GM12878 (cell line): Measurements from ENCODE around the gene C5orf15. TPM values are rescaled to one million over a fixed set of nuclear protein-coding genes. Genes with fewer than 3 reads are reported as not detected.

Experiments used
- ATAC-seq: fragments of 200-7000 bp; cut with Tn5 transposase; 3 replicates; pipeline ENCODE4 v1.9.1; 2020; ENCODE audit warnings: mild to moderate bottlenecking, moderate library complexity
- BruUV-seq: library from RNA; stranded (reverse); fragments of 400-500 nt; replicated peaks from 2 replicates; lab custom pipeline; 2021; lab: Mats Ljungman, UMichigan
- CTCF ChIA-PET: fragments of 300-600 bp; sonication (Branson Sonifier 250); formaldehyde crosslinking; extraction: SDS; loops from one replicate; lab custom pipeline; 2021; ENCODE audit warnings: inconsistent platforms; lab: Yijun Ruan, JAX
- POLR2A ChIA-PET: fragments of 350-600 bp; formaldehyde crosslinking; extraction: SDS; loops from one replicate; lab custom pipeline; 2021; ENCODE audit warnings: inconsistent platforms; lab: Charles Lee
- RAD21 ChIA-PET: fragments of 300-600 bp; sonication (Branson Sonifier 250); formaldehyde crosslinking; loops from one replicate; lab custom pipeline; 2023; ENCODE audit warnings: antibody characterized with exemption; ENCODE audit not compliant: unreplicated experiment; lab: Charles Lee
- SMC1A ChIA-PET: fragments of 300-600 bp; sonication (Branson Sonifier 250); formaldehyde crosslinking; loops from one replicate; lab custom pipeline; 2023; ENCODE audit not compliant: unreplicated experiment, uncharacterized antibody; lab: Charles Lee
- DNase-seq: peaks from one replicate; pipeline ENCODE4 v3.0.0-alpha.2; 2011; ENCODE audit warnings: low read depth, low spot score
- FAIRE-seq: peaks from 3 replicates; lab custom pipeline; 2011; peaks lifted over from hg19 to GRCh38; lab: Jason Lieb, UNC
- H2AFZ ChIP-seq: 2 replicates; pipeline ENCODE4 v1.6.0; 2011; ENCODE audit warnings: low read depth, low read length, control low read depth; ENCODE audit not compliant: control insufficient read depth
- H3K27ac ChIP-seq: 2 replicates; pipeline ENCODE4 v1.5.1; 2011; ENCODE audit warnings: control low read depth; ENCODE audit not compliant: control insufficient read depth, insufficient read depth
- H3K27me3 ChIP-seq, 2 experiments: replicated peaks in 1 of 2; 2 replicates each; pipeline versions ENCODE4 v1.6.0 to v1.6.1; 2011; ENCODE audit warnings: low read length in 1 of 2; ENCODE audit not compliant: control insufficient read depth in 2 of 2, insufficient read depth in 2 of 2
- H3K36me3 ChIP-seq, 2 experiments: 2 replicates each; pipeline ENCODE4 v1.5.1; 2011; ENCODE audit warnings: low read length in 1 of 2; ENCODE audit not compliant: control insufficient read depth in 2 of 2, insufficient read depth in 2 of 2
- H3K4me1 ChIP-seq: 2 replicates; pipeline ENCODE4 v1.6.1; 2011; ENCODE audit warnings: mild to moderate bottlenecking, low read length, moderate library complexity, mixed read lengths; ENCODE audit not compliant: control insufficient read depth, insufficient read depth
- H3K4me2 ChIP-seq: 2 replicates; pipeline ENCODE4 v1.6.0; 2011; ENCODE audit warnings: control low read depth; ENCODE audit not compliant: control insufficient read depth, insufficient read depth
- H3K4me3 ChIP-seq: fragments of 200-600 bp; sonication (generic); 2 replicates; pipeline ENCODE4 v1.5.1; 2016
- H3K79me2 ChIP-seq: 2 replicates; pipeline ENCODE4 v1.6.0; 2011; ENCODE audit warnings: low read length; ENCODE audit not compliant: control insufficient read depth, insufficient read depth
- H3K9ac ChIP-seq: 2 replicates; pipeline ENCODE4 v1.8.0; 2011; ENCODE audit warnings: low read length, control low read depth, mixed read lengths; ENCODE audit not compliant: control insufficient read depth, insufficient read depth
- H3K9me3 ChIP-seq: replicated peaks from 3 replicates; pipeline ENCODE4 v1.5.1; 2011; ENCODE audit warnings: mild to moderate bottlenecking, low read length; ENCODE audit not compliant: control insufficient read depth, insufficient read depth
- H4K20me1 ChIP-seq: 2 replicates; pipeline ENCODE4 v1.6.0; 2011; ENCODE audit not compliant: control insufficient read depth, insufficient read depth
- ATF7 ChIP-seq: fragments of 450-650 bp; IDR thresholded peaks from 2 replicates; pipeline ENCODE4 v1.6.1; 2016; ENCODE audit warnings: low read depth, mild to moderate bottlenecking
- CREB1 ChIP-seq: IDR thresholded peaks from 2 replicates; pipeline ENCODE4 v1.6.1; 2012; ENCODE audit warnings: low read depth, mild to moderate bottlenecking, inconsistent platforms
- HCFC1 ChIP-seq: fragments of 150-350 bp; IDR thresholded peaks from 2 replicates; pipeline ENCODE4 v1.6.1; 2014; ENCODE audit warnings: low read length
- RB1 ChIP-seq: fragments of 450-650 bp; formaldehyde crosslinking; IDR thresholded peaks from 2 replicates; pipeline ENCODE4 v1.6.1; 2017; ENCODE audit warnings: mild to moderate bottlenecking, borderline replicate concordance
- ZNF274 ChIP-seq: IDR thresholded peaks from one replicate; pipeline ENCODE4 v1.8.0; 2011; ENCODE audit not compliant: insufficient read length, insufficient read depth
- WGBS: methylation state at CpG from one replicate; pipeline ENCODE4 v1.1.6; 2016; ENCODE audit warnings: low lambda C conversion rate; ENCODE audit not compliant: insufficient replicate concordance, insufficient coverage; ENCODE audit errors: missing lambda C conversion rate; 5-methylcytosine and 5-hydroxymethylcytosine counted together
- in situ Hi-C: fragments of 300-500 bp; cut with MboI; formaldehyde crosslinking; loops from 9 replicates; pipeline ENCODE4 v1.14.3; 2018; ENCODE audit warnings: mixed read lengths
- intact Hi-C: fragments of 100-400 bp; cut with micrococcal nuclease; formaldehyde crosslinking; loops from one replicate; pipeline ENCODE4 v1.14.2; 2022; ENCODE audit not compliant: unreplicated experiment
- polyA plus RNA-seq, 11 experiments: library from polyadenylated mRNA; depleted of rRNA in 4 of 11; unstranded in 6 of 11; stranded (reverse) in 5 of 11; fragments of >200 nt; fragmentation: Nextera tagmentation in 4 of 11; fragmentation: Illumina TruSeq in 1 of 11; extraction: Ambion mirVana in 4 of 11; extraction: Trizol in 1 of 11; gene quantifications; 1 replicate in 1 of 11; 2 replicates in 10 of 11; pipeline versions ENCODE4 v1.2.1 to v1.2.3, GENCODE V29; 2011 to 2016; ENCODE audit warnings: inconsistent platforms in 2 of 11, missing spikeins in 2 of 11, low read depth in 1 of 11
- total RNA-seq, 4 experiments: library from RNA; depleted of rRNA in 3 of 4; stranded (reverse); fragments of >200 nt in 3 of 4; fragmentation: Illumina TruSeq in 1 of 4; extraction: Trizol in 1 of 4; gene quantifications; 2 replicates each; pipeline versions ENCODE4 v1.2.1 to v1.2.3, GENCODE V29; 2013 to 2021
- TF ChIP-seq, protein P1 (sequence below): IDR thresholded peaks from 2 replicates; pipeline ENCODE4 v1.6.1; 2012; ENCODE audit warnings: mild to moderate bottlenecking, low read depth, low read length
- TF ChIP-seq, protein P2 (sequence below): fragments of 450-650 bp; IDR thresholded peaks from 2 replicates; pipeline ENCODE4 v1.6.1; 2017; ENCODE audit warnings: borderline replicate concordance
- TF ChIP-seq, protein P3 (sequence below): IDR thresholded peaks from 2 replicates; pipeline ENCODE4 v1.6.1; 2012; ENCODE audit warnings: low read depth, low read length, improper control_type of control experiment
- TF ChIP-seq, protein P4 (sequence below): IDR thresholded peaks from 2 replicates; pipeline ENCODE4 v1.6.1; 2011; ENCODE audit warnings: low read depth, mild to moderate bottlenecking, low read length, moderate library complexity, borderline replicate concordance; ENCODE audit errors: extremely low read depth
- TF ChIP-seq, protein P5 (sequence below): IDR thresholded peaks from 2 replicates; pipeline ENCODE4 v1.6.1; 2011; ENCODE audit warnings: low read depth, low read length, improper control_type of control experiment, borderline replicate concordance
- TF ChIP-seq, protein P6 (sequence below): fragments of 450-650 bp; IDR thresholded peaks from 2 replicates; pipeline ENCODE4 v1.6.1; 2017; ENCODE audit warnings: antibody characterized with exemption, mild to moderate bottlenecking, moderate library complexity

C5orf15 gene
- total and polyA plus RNA-seq, 10 of the 15 experiments (the other 5 are each of a cell fraction or from before 2014, with no cell fraction given): 21.7 to 69.6 (median 46.0) TPM

DNA sequence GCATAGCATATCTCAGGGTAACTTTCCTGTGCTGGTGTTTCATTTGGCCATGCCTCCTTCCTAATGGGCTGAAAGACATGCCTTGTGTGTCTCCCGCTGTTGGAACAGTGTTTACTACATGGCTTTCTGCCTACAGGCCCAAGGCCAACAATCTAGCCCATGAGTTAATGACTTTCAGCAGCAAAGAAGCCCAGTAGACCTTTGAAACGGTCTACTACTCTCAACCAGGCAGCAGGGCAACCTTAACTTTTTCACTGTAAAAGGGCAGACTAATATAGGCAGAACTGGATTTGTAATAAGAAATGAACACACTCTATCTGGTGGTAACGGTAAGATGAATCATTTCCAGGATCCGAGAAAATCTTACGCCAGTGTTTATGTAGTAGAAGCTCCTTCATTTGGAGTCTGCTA, 21.0 kb downstream of the C5orf15 start (continued):
- TF ChIP-seq, protein P1, sequence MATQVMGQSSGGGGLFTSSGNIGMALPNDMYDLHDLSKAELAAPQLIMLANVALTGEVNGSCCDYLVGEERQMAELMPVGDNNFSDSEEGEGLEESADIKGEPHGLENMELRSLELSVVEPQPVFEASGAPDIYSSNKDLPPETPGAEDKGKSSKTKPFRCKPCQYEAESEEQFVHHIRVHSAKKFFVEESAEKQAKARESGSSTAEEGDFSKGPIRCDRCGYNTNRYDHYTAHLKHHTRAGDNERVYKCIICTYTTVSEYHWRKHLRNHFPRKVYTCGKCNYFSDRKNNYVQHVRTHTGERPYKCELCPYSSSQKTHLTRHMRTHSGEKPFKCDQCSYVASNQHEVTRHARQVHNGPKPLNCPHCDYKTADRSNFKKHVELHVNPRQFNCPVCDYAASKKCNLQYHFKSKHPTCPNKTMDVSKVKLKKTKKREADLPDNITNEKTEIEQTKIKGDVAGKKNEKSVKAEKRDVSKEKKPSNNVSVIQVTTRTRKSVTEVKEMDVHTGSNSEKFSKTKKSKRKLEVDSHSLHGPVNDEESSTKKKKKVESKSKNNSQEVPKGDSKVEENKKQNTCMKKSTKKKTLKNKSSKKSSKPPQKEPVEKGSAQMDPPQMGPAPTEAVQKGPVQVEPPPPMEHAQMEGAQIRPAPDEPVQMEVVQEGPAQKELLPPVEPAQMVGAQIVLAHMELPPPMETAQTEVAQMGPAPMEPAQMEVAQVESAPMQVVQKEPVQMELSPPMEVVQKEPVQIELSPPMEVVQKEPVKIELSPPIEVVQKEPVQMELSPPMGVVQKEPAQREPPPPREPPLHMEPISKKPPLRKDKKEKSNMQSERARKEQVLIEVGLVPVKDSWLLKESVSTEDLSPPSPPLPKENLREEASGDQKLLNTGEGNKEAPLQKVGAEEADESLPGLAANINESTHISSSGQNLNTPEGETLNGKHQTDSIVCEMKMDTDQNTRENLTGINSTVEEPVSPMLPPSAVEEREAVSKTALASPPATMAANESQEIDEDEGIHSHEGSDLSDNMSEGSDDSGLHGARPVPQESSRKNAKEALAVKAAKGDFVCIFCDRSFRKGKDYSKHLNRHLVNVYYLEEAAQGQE: no peak
- TF ChIP-seq, protein P2, sequence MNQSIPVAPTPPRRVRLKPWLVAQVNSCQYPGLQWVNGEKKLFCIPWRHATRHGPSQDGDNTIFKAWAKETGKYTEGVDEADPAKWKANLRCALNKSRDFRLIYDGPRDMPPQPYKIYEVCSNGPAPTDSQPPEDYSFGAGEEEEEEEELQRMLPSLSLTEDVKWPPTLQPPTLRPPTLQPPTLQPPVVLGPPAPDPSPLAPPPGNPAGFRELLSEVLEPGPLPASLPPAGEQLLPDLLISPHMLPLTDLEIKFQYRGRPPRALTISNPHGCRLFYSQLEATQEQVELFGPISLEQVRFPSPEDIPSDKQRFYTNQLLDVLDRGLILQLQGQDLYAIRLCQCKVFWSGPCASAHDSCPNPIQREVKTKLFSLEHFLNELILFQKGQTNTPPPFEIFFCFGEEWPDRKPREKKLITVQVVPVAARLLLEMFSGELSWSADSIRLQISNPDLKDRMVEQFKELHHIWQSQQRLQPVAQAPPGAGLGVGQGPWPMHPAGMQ: no peak
- TF ChIP-seq ZNF274: no peak
- TF ChIP-seq, protein P3, sequence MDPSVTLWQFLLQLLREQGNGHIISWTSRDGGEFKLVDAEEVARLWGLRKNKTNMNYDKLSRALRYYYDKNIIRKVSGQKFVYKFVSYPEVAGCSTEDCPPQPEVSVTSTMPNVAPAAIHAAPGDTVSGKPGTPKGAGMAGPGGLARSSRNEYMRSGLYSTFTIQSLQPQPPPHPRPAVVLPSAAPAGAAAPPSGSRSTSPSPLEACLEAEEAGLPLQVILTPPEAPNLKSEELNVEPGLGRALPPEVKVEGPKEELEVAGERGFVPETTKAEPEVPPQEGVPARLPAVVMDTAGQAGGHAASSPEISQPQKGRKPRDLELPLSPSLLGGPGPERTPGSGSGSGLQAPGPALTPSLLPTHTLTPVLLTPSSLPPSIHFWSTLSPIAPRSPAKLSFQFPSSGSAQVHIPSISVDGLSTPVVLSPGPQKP: no peak

DNA sequence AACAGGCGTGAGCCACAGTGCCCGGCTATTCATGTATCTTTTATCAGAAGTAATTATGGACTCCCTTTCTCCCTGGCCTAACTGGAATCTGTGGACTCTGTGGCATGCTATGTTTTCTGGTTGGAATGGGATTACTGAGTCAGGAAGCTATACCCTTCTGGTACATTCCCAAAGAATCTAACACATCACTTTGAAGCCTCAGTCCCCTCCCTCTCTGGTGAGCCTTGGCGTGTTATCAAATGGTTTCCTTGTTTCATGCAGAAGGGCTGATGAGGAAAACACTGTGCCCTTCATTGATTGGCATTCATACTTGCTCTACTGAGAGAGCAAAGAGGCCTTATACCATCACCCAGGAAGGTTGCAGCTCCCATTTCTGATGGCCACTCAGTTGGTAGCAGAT, 22.9 kb downstream of the C5orf15 start:
- H2AFZ ChIP-seq: no peak overlapping the region
- H3K4me3 ChIP-seq: no peak overlapping the region
- no peaks in the 10 kb centered on the region for H3K4me1 ChIP-seq
- ChIA-PET SMC1A (interaction anchor here (0.7 to 3.3 kb wide), 18 partner anchors 8 to 1696 kb away, joined by 3 to 20 read pairs (median 5); no protein-coding TSS in a partner anchor), POLR2A (no interaction called here), RAD21 (interaction anchor here (0.7 to 2.3 kb wide), 8 partner anchors 9 to 522 kb away, joined by 3 to 14 read pairs (median 4); no protein-coding TSS in a partner anchor), CTCF (interaction anchor here (0.7 to 6.3 kb wide), 29 partner anchors 9 to 835 kb away, joined by 3 to 51 read pairs (median 5); no protein-coding TSS in a partner anchor)
- intact Hi-C loops (no loop called here), in situ Hi-C loops (loop anchor here (5.0 to 10.0 kb wide), 2 partner anchors 391 to 833 kb away; no protein-coding TSS in a partner anchor)
- no peaks in the 10 kb centered on the region for H3K79me2 ChIP-seq
- FAIRE-seq: no peak
- BruUV-seq: no TSS peak
- H3K27ac ChIP-seq: no peak overlapping the region
- no peaks in the 10 kb centered on the region for H3K9me3 ChIP-seq
- H4K20me1 ChIP-seq: no peaks in the 10 kb centered on the region
- no peak overlapping the region for H3K4me2 ChIP-seq
- no peaks in the 10 kb centered on the region for H3K36me3 ChIP-seq
- H3K9ac ChIP-seq: no peak overlapping the region
- no peaks in the 10 kb centered on the region for H3K27me3 ChIP-seq
- WGBS: 68% methylated on average over 3 of the region's 3 CpGs
- no peak for ATAC-seq
- DNase-seq: no peak
- no peak for TF ChIP-seq RB1
- TF ChIP-seq, protein P4, sequence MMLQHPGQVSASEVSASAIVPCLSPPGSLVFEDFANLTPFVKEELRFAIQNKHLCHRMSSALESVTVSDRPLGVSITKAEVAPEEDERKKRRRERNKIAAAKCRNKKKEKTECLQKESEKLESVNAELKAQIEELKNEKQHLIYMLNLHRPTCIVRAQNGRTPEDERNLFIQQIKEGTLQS: no peak
- no peak for TF ChIP-seq CREB1
- TF ChIP-seq, protein P5, sequence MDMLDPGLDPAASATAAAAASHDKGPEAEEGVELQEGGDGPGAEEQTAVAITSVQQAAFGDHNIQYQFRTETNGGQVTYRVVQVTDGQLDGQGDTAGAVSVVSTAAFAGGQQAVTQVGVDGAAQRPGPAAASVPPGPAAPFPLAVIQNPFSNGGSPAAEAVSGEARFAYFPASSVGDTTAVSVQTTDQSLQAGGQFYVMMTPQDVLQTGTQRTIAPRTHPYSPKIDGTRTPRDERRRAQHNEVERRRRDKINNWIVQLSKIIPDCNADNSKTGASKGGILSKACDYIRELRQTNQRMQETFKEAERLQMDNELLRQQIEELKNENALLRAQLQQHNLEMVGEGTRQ: no peak
- no peak for TF ChIP-seq ATF7
- TF ChIP-seq HCFC1: no peak
- TF ChIP-seq, protein P6, sequence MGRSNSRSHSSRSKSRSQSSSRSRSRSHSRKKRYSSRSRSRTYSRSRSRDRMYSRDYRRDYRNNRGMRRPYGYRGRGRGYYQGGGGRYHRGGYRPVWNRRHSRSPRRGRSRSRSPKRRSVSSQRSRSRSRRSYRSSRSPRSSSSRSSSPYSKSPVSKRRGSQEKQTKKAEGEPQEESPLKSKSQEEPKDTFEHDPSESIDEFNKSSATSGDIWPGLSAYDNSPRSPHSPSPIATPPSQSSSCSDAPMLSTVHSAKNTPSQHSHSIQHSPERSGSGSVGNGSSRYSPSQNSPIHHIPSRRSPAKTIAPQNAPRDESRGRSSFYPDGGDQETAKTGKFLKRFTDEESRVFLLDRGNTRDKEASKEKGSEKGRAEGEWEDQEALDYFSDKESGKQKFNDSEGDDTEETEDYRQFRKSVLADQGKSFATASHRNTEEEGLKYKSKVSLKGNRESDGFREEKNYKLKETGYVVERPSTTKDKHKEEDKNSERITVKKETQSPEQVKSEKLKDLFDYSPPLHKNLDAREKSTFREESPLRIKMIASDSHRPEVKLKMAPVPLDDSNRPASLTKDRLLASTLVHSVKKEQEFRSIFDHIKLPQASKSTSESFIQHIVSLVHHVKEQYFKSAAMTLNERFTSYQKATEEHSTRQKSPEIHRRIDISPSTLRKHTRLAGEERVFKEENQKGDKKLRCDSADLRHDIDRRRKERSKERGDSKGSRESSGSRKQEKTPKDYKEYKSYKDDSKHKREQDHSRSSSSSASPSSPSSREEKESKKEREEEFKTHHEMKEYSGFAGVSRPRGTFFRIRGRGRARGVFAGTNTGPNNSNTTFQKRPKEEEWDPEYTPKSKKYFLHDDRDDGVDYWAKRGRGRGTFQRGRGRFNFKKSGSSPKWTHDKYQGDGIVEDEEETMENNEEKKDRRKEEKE: no peak
